Head of caudate nucleus (tissue), 42 donors: ENCODE results near the gene OR52B2.

Experiments
- DNase-seq, 42 donors: peaks; one replicate each; pipeline versions ENCODE4 v3.0.0 to v3.0.0-alpha.2; 2020 to 2021; ENCODE audit warnings: mixed read lengths in 7 of 42
- intact Hi-C: fragments of 100-400 bp; cut with DNase I; formaldehyde crosslinking; loops from one replicate; pipeline ENCODE4 v1.15.0; 2022

The OR52B2 gene

GRCh38 chr11:6170226-6170625 lies at the start of gene OR52B2:
TSS of gene OR52B2 (minus strand) at chr11:6170326. CDS start at chr11:6170326, 0 bp downstream.
- intact Hi-C loops = no loop called here
- no peak for DNase-seq

- intact Hi-C loops = no loop called here
- peak in 11 of 42 donors; percentile 25 to 63 (median 34) for DNase-seq
These were observed 49.2 kb upstream of the OR52B2 start for GRCh38 chr11:6219359-6219758.

GRCh38 chr11:6217722-6218121 lies 47.6 kb upstream of the OR52B2 start:
- intact Hi-C loops = no loop called here
- DNase-seq = peak in 1 of 42 donors; percentile 9

- intact Hi-C loops = no loop called here
- DNase-seq = no peak
These were observed 46.4 kb upstream of the OR52B2 start for GRCh38 chr11:6216501-6216900.

DNA sequence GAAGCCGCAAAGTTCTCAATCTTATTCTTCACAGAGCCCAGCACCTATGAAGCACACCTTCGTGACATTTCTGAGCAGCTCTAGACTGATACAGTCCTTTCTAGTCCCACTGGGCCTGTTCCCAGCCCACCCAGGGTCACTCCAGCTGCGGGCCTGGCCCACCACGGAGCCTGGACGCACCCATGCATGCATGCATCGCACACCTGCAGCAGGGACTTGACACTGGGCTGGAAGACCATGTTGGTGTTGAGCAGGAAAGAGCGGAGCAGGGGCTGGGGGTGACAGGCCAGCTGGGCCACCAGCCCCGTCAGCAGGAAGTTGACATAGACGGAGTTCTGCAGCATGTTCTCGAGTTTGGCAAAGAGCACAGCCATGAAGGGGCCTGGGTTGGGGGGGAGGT lies 44.4 kb upstream of the OR52B2 start:
- intact Hi-C loops = no loop called here
- DNase-seq = peak in 1 of 42 donors; percentile 24

- intact Hi-C loops = no loop called here
- DNase-seq = peak in 1 of 42 donors; percentile 26
These were observed 40.3 kb upstream of the OR52B2 start for GRCh38 chr11:6210274-6210955.

DNA sequence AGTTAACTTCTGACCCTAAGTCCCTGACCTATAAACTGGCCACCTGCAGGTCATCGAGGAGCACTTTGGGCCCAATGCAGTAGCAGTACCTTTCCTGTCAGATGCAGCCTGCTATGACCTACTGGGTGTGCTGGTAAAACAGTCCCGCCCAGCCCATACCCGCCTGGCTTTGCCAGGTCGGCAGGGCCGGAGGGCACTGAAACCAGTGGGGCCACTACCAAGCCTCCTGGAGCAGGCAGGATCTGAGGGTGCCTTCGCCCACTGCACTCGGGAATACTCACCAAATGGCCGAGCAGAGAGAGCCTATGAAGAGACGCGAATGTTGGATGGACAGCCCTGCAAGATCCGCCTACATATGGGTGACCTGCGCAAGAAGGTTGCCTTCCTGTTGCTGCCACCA lies 39.7 kb upstream of the OR52B2 start:
- intact Hi-C loops = no loop called here

DNA sequence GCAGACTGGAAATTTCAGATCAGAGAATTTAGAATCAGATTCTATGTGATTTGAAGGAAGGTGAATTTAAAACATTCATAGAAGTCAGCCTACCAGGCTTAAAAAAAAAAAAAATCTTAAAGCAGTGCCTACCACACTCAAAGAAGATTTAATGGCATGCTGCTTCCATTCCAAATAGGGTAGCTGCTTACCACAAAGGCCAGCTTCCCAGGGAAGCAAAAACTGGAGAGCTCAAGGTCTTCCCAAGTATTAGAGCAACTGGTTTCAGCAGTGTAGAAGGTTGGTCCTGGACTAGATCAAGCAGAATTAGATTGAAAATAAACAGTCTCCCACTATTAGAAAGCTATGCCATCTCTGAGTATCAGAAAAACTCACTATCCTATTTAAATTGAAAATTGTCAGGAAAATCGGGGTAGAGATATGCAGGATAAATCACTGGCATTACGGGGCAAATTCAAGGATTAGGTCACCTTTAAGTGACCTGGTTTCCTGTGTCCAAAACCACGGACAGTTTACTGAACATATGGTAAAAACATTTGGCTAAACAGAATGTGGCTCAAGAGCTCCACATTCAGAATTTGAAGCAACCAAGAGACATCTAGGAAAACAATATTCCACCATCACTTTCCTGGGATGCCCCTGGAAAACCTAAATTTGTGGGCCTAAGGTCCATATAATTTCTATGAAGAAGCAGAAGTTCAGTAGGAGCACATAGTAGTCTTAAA lies 36.5 kb upstream of the OR52B2 start:
- DNase-seq = no peak
- intact Hi-C loops = no loop called here

More for the DNA sequence above, 39.7 kb upstream of the OR52B2 start:
- peak in 1 of 42 donors; percentile 26 for DNase-seq

- intact Hi-C loops = no loop called here
- DNase-seq = no peak
These were observed 35.2 kb upstream of the OR52B2 start, which contains the start of gene C11orf42 for GRCh38 chr11:6205366-6205765. TSS of gene C11orf42 (plus strand) at chr11:6205557. CDS start at chr11:6205616, 59 bp downstream.

DNA sequence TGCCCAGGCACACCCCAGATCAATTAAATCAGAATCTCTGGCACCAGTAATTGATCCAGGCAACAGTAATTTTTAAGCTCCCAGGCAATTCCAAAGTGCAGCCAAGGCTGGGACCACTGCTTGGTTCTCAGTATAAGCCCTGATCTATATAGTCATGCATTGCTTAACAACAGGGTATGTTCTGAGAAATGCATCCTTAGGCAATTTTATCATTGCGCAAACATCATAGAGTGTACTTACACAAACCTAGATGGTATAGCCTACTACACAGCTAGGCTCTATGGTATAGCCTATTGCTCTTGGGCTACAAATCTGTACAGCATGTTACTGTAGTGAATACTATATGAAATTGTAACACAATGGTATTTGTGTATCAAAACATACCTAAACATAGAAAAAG lies 34.6 kb upstream of the OR52B2 start:
- no peak for DNase-seq
- intact Hi-C loops = no loop called here

DNA sequence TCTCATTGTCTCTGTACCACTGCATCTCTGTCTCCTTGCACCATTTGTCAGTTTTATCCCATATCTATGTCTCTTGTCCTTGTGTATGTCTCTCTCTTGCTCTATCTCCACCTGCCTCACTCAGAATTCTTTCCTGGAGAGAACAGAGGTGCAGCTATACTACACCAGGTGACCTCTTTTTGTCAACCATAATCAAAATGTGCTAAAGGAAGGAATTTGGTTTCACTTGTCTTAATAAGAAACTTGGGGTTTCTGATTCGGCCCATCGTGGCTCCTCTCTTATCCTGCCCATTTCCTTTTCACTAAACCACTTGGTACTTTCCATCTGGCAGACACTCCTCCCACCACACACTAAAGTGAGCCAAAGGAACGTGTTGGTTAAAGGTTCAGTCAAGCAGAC lies 33.2 kb upstream of the OR52B2 start:
- intact Hi-C loops = no loop called here
- no peak for DNase-seq

GRCh38 chr11:6202041-6202440 lies 31.9 kb upstream of the OR52B2 start:
- DNase-seq = no peak
- intact Hi-C loops = no loop called here

GRCh38 chr11:6201481-6201880 lies 31.4 kb upstream of the OR52B2 start:
- intact Hi-C loops = no loop called here
- no peak for DNase-seq

DNA sequence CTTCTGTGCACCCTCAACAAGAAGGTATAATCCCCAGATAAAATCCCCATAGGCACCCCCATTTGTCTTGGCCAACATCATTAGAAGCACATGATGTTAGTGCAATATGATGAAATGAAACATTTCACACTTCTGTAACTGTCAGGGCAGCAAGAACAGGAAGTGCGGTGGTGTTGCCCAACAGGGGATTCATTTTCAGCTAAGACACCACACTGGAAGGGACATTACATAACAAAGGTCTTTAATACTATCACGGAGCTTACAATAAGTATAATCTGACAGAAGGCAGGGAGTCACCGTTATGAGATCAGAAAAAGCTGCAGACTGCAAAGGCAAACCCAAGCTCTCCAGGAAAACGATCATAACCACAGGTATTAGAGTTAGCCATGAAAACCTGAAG lies 30.8 kb upstream of the OR52B2 start:
- peak in 9 of 42 donors; percentile 17 to 60 (median 40) for DNase-seq
- intact Hi-C loops = no loop called here

DNA sequence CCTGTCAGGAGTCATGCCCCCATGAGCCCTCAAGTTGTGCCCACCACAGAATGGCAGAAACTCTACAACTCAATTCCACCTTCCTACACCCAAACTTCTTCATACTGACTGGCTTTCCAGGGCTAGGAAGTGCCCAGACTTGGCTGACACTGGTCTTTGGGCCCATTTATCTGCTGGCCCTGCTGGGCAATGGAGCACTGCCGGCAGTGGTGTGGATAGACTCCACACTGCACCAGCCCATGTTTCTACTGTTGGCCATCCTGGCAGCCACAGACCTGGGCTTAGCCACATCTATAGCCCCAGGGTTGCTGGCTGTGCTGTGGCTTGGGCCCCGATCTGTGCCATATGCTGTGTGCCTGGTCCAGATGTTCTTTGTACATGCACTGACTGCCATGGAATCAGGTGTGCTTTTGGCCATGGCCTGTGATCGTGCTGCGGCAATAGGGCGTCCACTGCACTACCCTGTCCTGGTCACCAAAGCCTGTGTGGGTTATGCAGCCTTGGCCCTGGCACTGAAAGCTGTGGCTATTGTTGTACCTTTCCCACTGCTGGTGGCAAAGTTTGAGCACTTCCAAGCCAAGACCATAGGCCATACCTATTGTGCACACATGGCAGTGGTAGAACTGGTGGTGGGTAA lies 29.2 kb upstream of the OR52B2 start, which contains the start of gene OR52W1:
TSS of gene OR52W1 (plus strand) at position 51 of the 637 bp plus-strand sequence. CDS start at position 51, 0 bp downstream.
- intact Hi-C loops = no loop called here
- DNase-seq = no peak

- intact Hi-C loops = no loop called here
- peak in 3 of 42 donors; percentile 16 to 54 (median 29) for DNase-seq
These were observed 27.5 kb upstream of the OR52B2 start for GRCh38 chr11:6197466-6198200.

DNA sequence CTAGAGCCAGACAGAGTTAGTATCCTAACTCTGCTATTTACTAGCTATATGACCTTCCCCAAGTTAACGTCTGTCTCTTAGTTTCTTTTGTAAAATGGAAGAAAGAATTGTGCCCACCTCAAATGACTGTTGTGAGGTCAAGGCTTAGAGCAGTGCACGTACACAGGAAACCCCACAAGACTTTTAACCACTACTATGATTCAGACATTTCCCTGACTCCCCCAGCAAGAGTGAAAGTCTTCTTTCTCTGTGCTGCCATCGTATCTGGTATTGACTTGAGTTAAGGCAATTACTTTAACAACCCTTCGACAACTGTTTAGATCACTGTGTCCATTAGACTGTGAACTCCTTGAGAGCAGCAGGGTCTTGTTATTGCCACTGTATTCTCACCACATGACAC lies 26.3 kb upstream of the OR52B2 start:
- intact Hi-C loops = no loop called here
- DNase-seq = no peak

GRCh38 chr11:6194065-6194581 lies 24.0 kb upstream of the OR52B2 start:
- DNase-seq = no peak
- intact Hi-C loops = no loop called here

DNA sequence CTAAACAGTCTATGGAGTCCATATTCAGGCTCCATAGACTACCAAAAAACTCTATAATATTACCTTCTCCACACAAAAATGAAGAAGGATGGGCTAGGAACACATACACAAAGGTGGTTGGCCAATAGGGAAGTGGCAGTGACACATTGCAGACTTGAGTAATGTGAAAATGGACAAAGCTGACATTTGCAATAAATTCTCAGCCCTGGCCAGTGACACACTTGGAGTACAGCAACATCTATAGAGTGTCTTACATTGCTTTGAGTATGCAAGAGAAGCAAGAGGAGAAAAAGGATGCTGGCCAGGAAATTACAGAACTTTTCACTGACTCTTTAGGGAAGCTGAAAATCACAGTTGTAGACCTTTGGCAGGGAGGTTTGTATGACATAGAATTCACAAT lies 21.6 kb upstream of the OR52B2 start:
- DNase-seq = no peak
- intact Hi-C loops = no loop called here
